H9 (cell line): ENCODE results near the gene NCBP3. TPM values are rescaled to one million over a fixed set of nuclear protein-coding genes. Genes with fewer than 3 reads are reported as not detected.

Experiments used
- DNase-seq: peaks from one replicate; pipeline ENCODE4 v3.0.0-alpha.2; 2017
- H2AFZ ChIP-seq: one replicate; pipeline ENCODE4 v1.6.1; 2013; ENCODE audit warnings: mild to moderate bottlenecking, low read length, control low read depth, moderate library complexity
- H2AK5ac ChIP-seq: 2 replicates; pipeline ENCODE4 v1.6.1; 2013; ENCODE audit warnings: low read length, control low read depth, mixed read lengths; ENCODE audit not compliant: insufficient read length
- H2BK120ac ChIP-seq: one replicate; pipeline ENCODE4 v1.6.1; 2013; ENCODE audit warnings: low read depth, mild to moderate bottlenecking, low read length, control low read depth, inconsistent platforms; ENCODE audit not compliant: poor library complexity, severe bottlenecking
- H2BK12ac ChIP-seq: 2 replicates; pipeline ENCODE4 v1.6.1; 2013; ENCODE audit warnings: low read length, control low read depth, mixed read lengths, low read depth; ENCODE audit not compliant: insufficient read length
- H2BK15ac ChIP-seq: 2 replicates; pipeline ENCODE4 v1.6.1; 2013; ENCODE audit warnings: low read depth, low read length, control low read depth
- H2BK20ac ChIP-seq: one replicate; pipeline ENCODE4 v1.6.1; 2013; ENCODE audit warnings: low read depth, mild to moderate bottlenecking, low read length, control low read depth, inconsistent platforms; ENCODE audit not compliant: poor library complexity, severe bottlenecking
- H2BK5ac ChIP-seq: 2 replicates; pipeline ENCODE4 v1.6.1; 2013; ENCODE audit warnings: low read length, control low read depth, mixed read lengths; ENCODE audit not compliant: insufficient read length
- H3K14ac ChIP-seq: 2 replicates; pipeline ENCODE4 v1.6.1; 2013; ENCODE audit warnings: low read length, control low read depth; ENCODE audit not compliant: insufficient read depth
- H3K18ac ChIP-seq: 2 replicates; pipeline ENCODE4 v1.6.1; 2013; ENCODE audit warnings: low read depth, mild to moderate bottlenecking, mixed read lengths, low read length, control low read depth; ENCODE audit not compliant: insufficient read length
- H3K23ac ChIP-seq: 2 replicates; pipeline ENCODE4 v1.6.1; 2013; ENCODE audit warnings: low read length, control low read depth, mixed read lengths, low read depth; ENCODE audit not compliant: insufficient read length
- H3K23me2 ChIP-seq: 2 replicates; pipeline ENCODE4 v1.6.1; 2013; ENCODE audit warnings: low read depth, mild to moderate bottlenecking, mixed read lengths, low read length, control low read depth; ENCODE audit not compliant: insufficient read length, poor library complexity, severe bottlenecking
- H3K27ac ChIP-seq: 2 replicates; pipeline ENCODE4 v1.5.1; 2013; ENCODE audit warnings: low read length, control low read depth, mixed read lengths, low read depth; ENCODE audit not compliant: insufficient read length
- H3K27me3 ChIP-seq: 2 replicates; pipeline ENCODE4 v1.6.1; 2013; ENCODE audit warnings: low read length, control low read depth, inconsistent platforms; ENCODE audit not compliant: insufficient read depth
- H3K4ac ChIP-seq: 2 replicates; pipeline ENCODE4 v1.6.1; 2013; ENCODE audit warnings: low read depth, mild to moderate bottlenecking, control low read depth, inconsistent platforms, low read length, moderate library complexity
- H3K4me1 ChIP-seq: 2 replicates; pipeline ENCODE4 v1.6.1; 2013; ENCODE audit warnings: low read length, control low read depth, inconsistent platforms; ENCODE audit not compliant: insufficient read depth
- H3K4me2 ChIP-seq: 2 replicates; pipeline ENCODE4 v1.6.1; 2013; ENCODE audit warnings: low read length, control low read depth, mixed read lengths; ENCODE audit not compliant: insufficient read length, insufficient read depth
- H3K56ac ChIP-seq: 2 replicates; pipeline ENCODE4 v1.6.1; 2013; ENCODE audit warnings: low read depth, mild to moderate bottlenecking, mixed read lengths, low read length, control low read depth; ENCODE audit not compliant: insufficient read length
- H3K79me1 ChIP-seq: 2 replicates; pipeline ENCODE4 v1.6.1; 2013; ENCODE audit warnings: low read depth, mild to moderate bottlenecking, moderate library complexity, low read length, control low read depth, inconsistent platforms; ENCODE audit not compliant: insufficient read depth, poor library complexity, severe bottlenecking
- H3K79me2 ChIP-seq: 2 replicates; pipeline ENCODE4 v1.6.1; 2013; ENCODE audit warnings: low read length, control low read depth, inconsistent platforms; ENCODE audit not compliant: insufficient read depth
- H3K9ac ChIP-seq: 2 replicates; pipeline ENCODE4 v1.6.1; 2013; ENCODE audit warnings: low read length, control low read depth, mixed read lengths; ENCODE audit not compliant: insufficient read length; ENCODE audit errors: extremely low read depth
- H3K9me3 ChIP-seq: one replicate; pipeline ENCODE4 v1.6.1; 2013; ENCODE audit warnings: low read depth, low read length, inconsistent platforms; ENCODE audit not compliant: control insufficient read depth
- H3T11ph ChIP-seq: one replicate; pipeline ENCODE4 v1.6.1; 2013; ENCODE audit warnings: mild to moderate bottlenecking, low read length, control low read depth, inconsistent platforms
- H4K20me1 ChIP-seq: one replicate; pipeline ENCODE4 v1.6.1; 2013; ENCODE audit not compliant: control insufficient read depth, insufficient read length, insufficient read depth
- H4K5ac ChIP-seq: 2 replicates; pipeline ENCODE4 v1.6.1; 2013; ENCODE audit warnings: low read depth, mild to moderate bottlenecking, mixed read lengths, low read length, control low read depth; ENCODE audit not compliant: insufficient read length
- H4K8ac ChIP-seq: replicated peaks from 2 replicates; pipeline ENCODE4 v1.6.1; 2013; ENCODE audit warnings: low read length, control low read depth, mixed read lengths, low read depth; ENCODE audit not compliant: insufficient read length
- H4K91ac ChIP-seq: 2 replicates; pipeline ENCODE4 v1.6.1; 2013; ENCODE audit warnings: low read depth, mild to moderate bottlenecking, moderate library complexity, mixed read lengths, low read length, control low read depth; ENCODE audit not compliant: insufficient read length
- H3K27ac Mint-ChIP-seq, 3 experiments: 2 replicates in 2 of 3; 3 replicates in 1 of 3; pipeline ENCODE4 v1.8.0; 2020 to 2021; ENCODE audit warnings: mixed read lengths in 3 of 3, mild to moderate bottlenecking in 1 of 3, moderate library complexity in 1 of 3
- H3K27me3 Mint-ChIP-seq: 2 replicates; pipeline ENCODE4 v1.8.0; 2021; ENCODE audit warnings: low read depth, mild to moderate bottlenecking, moderate library complexity, mixed read lengths
- H3K36me3 Mint-ChIP-seq, 3 experiments: 2 replicates in 2 of 3; 3 replicates in 1 of 3; pipeline ENCODE4 v1.8.0; 2020 to 2021; ENCODE audit warnings: low read depth in 3 of 3, mixed read lengths in 3 of 3; ENCODE audit not compliant: insufficient read depth in 1 of 3
- H3K4me1 Mint-ChIP-seq, 2 experiments: 2 replicates each; pipeline ENCODE4 v1.8.0; 2020; ENCODE audit warnings: mixed read lengths in 2 of 2
- H3K4me3 Mint-ChIP-seq, 2 experiments: 2 replicates in 1 of 2; 3 replicates in 1 of 2; pipeline ENCODE4 v1.8.0; 2020 to 2021; ENCODE audit warnings: mild to moderate bottlenecking in 2 of 2, mixed read lengths in 2 of 2, moderate library complexity in 1 of 2
- H3K9me3 Mint-ChIP-seq, 2 experiments: 2 replicates in 1 of 2; 3 replicates in 1 of 2; pipeline ENCODE4 v1.8.0; 2020; ENCODE audit warnings: mild to moderate bottlenecking in 2 of 2, mixed read lengths in 2 of 2, moderate library complexity in 1 of 2
- CTCF ChIP-seq: fragments of 200-600 bp; sonication (generic); conservative IDR thresholded peaks from 3 replicates; pipeline ENCODE4 v1.8.0; 2021; ENCODE audit warnings: antibody characterized with exemption, mild to moderate bottlenecking
- WGBS: extraction: QIAGEN DNeasy Blood & Tissue Kit; methylation state at CpG from one replicate; pipeline ENCODE4 v1.1.7; 2013; ENCODE audit warnings: missing lambda C conversion rate, low lambda C conversion rate, mixed read lengths; ENCODE audit not compliant: insufficient read length; ENCODE audit errors: extremely low coverage; 5-methylcytosine and 5-hydroxymethylcytosine counted together
- total RNA-seq: library from RNA; stranded (reverse); gene quantifications from 2 replicates; pipeline ENCODE4 v1.2.1, GENCODE V29; 2021

Gene NCBP3
- total RNA-seq, 1 experiment from 2014 or later: 45.7 TPM

GRCh38 chr17:3814361-3814760 lies 31.7 kb downstream of the NCBP3 start:
- H3K4me3 Mint-ChIP-seq: no peak overlapping the region
- Histone ChIP-seq H3K14ac (no peak overlapping the region), H4K8ac (no peak overlapping the region), H2AK5ac (no peak overlapping the region), H2BK20ac (no peak overlapping the region), H3K9me3 (no peaks in the 10 kb centered on the region), H4K91ac (no peak overlapping the region), H4K5ac (no peak overlapping the region), H3K79me1 (no peaks in the 10 kb centered on the region), H2BK12ac (no peak overlapping the region), H3K79me2 (no peaks in the 10 kb centered on the region), H2BK5ac (no peak overlapping the region), H3T11ph (no peak overlapping the region), H3K27me3 (no peaks in the 10 kb centered on the region), H3K18ac (no peak overlapping the region), H3K23ac (no peak overlapping the region), H3K56ac (no peak overlapping the region), H2BK15ac (no peak overlapping the region), H3K4ac (no peak overlapping the region), H3K4me2 (no peak overlapping the region), H3K9ac (no peak overlapping the region), H2AFZ (no peak overlapping the region), H4K20me1 (no peaks in the 10 kb centered on the region), H2BK120ac (no peak overlapping the region), H3K4me1 (no peaks in the 10 kb centered on the region), H3K27ac (no peak overlapping the region), H3K23me2 (no peaks in the 10 kb centered on the region)
- H3K4me1 Mint-ChIP-seq: no peaks in the 10 kb centered on the region
- TF ChIP-seq CTCF: no peak
- no peaks in the 10 kb centered on the region for H3K27me3 Mint-ChIP-seq
- no CpG with 5 or more reads among the region's 13 CpGs for WGBS
- peak overlapping the region in 2 of 3 experiments; percentile 12 to 68; a peak in 1 of 7 replicates for H3K27ac Mint-ChIP-seq
- no peak for DNase-seq
- H3K36me3 Mint-ChIP-seq: peaks cover 28 to 87% (median 78%) of the 10 kb centered on the region in 3 experiments; a peak in 6 of 7 replicates
- no peaks in the 10 kb centered on the region for H3K9me3 Mint-ChIP-seq
